ENCODE results near the gene PLEKHN1. TPM values are rescaled to one million over a fixed set of nuclear protein-coding genes. Genes with fewer than 3 reads are reported as not detected.

PLEKHN1 gene
- total RNA-seq, 1 donor from 2014 or later = not detected

DNA sequence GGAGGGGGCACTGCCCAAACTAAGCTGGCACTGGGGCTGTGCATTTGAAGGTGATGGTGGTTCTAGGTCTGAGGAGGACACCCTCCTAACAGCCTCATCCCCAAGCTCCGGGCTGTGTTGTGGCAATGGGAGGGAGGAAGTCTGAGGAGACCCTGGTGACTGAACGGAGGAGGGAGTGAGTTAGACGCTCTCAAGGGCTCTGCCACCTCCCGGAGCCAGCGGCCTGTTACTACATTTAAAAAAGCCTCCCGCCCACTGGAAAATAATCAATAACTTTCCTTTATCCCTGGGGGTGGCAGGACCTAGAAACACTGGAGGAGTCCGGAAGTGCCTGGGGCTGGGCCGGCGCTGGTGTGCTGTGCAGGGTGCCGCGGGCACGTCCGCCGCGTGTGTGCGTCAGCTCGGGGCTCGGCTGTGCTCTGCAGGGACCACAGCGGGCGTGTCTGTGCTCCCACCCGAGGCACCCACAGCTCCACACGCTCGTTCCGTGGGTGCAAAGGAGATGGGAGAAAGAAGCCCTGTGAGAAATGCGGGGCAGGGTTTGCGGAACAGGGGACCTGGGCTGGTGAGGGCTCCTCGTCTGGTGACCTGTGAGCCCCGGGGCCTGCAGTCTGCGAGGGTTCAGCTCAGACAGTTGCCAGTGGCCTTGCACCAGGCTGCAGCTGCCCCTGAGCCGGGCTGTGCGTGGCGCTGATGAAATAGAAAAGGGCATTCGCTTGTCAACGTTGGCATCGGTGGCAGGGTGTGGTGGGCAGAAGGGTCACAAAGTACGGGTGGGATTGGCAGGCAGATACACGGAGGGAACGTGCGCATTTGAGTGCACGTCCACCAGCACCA, 37.2 kb upstream of the PLEKHN1 start:
- DNase-seq (no peak), ATAC-seq (no peak)
- intact Hi-C loops (cut with micrococcal nuclease) = no loop called here

DNA sequence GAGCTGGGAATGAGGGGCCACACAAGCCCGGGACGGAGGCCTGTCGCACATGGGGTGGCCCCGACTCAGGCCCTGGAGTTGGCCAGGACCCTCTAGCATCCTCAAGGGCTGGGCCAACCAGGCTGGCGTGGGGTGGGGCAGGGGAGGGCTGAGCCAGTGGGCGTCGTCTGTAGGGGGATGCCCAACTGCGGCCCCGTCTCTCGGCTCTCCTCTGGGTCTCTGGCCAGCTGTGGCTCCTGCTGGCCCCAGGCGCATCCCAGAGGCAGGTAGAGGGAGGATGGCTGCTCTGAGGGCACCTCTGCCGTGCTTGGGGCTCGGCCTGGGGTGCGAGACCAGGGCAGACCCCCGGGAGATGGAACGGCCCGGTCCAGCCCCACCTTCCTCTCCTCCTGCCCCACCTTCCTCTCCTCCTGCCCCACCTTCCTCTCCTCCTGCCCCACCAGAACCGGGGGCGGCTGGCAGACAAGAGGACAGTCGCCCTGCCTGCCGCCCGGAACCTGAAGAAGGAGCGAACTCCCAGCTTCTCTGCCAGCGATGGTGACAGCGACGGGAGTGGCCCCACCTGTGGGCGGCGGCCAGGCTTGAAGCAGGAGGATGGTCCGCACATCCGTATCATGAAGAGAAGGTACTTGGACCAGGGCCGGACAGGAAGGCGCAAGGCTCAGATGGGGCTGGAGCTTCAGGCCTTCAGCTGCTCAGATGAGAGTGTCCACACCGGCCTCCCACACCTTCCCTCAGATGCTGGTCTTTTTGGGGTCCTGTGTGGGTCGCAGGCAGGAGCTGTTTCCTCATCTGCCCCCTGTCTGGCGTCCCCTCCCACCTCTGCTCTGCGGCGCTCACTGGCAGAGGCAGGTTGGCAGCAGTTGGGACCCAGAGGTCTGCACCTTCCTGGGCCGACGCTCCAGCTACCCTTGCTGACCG, 36.3 kb upstream of the PLEKHN1 start:
- intact Hi-C loops (cut with micrococcal nuclease) = no loop called here
- ATAC-seq (no peak), DNase-seq (no peak)

DNA sequence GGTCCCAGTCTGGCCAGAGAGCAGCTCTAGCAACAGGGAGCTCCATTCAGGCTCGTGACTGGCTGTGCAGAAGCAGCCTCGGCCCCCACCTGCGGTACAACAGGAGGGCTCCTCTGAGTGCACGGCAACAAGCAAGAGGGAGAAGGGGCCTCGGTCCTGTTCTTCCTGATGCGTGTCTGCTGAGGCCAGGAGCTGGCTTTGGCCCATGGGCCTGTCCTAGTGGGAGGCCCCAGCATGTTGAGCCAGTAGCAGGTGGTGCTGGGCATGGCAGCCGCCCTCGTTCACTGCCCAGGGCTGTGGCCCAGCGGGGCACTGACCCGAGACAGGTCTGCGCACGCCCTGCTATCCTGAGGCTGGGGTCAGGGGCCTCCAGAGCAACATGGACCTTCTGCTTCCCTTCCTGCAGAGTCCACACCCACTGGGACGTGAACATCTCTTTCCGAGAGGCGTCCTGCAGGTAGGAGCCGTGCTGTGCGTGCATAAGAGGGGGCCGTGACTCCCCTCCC, 35.6 kb upstream of the PLEKHN1 start:
- intact Hi-C loops (cut with micrococcal nuclease) = no loop called here
- ATAC-seq = no peak
- no peak for DNase-seq

DNA sequence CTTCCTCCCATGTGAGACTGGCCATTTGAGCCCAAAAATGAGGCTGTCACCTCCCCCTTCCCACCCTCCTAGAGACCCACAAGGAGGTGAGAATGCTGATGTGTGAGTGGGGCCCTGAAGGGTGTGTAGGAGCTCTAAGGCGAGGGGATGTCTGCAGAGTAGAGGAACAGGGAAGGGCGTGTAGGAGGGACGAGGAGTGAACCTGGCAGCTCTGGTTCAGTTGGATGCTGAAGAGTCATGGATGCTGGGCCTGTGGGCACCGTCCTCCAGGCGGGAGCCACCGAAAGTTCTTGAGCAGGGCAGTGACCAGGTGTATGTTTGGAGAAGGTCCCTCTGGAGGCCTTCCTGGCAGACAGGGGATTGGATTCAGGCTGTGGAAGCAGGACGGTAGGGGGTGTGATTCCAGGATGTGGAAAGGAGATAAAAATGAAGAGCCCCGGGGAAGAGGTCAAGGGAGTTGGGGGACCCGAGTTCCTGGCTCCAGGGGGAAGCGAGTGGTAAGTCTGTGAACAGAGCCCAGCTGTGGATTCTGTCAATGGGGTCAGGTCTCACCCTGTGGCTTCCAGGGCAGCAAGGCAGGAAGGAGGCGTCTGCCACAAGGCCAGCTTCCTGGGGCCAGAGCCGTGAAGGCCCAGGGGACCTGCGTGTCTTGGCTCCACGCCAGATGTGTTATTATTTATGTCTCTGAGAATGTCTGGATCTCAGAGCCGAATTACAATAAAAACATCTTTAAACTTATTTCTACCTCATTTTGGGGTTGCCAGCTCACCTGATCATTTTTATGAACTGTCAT, 34.7 kb upstream of the PLEKHN1 start:
- ATAC-seq (no peak), DNase-seq (no peak)
- intact Hi-C loops (cut with micrococcal nuclease) = no loop called here

DNA sequence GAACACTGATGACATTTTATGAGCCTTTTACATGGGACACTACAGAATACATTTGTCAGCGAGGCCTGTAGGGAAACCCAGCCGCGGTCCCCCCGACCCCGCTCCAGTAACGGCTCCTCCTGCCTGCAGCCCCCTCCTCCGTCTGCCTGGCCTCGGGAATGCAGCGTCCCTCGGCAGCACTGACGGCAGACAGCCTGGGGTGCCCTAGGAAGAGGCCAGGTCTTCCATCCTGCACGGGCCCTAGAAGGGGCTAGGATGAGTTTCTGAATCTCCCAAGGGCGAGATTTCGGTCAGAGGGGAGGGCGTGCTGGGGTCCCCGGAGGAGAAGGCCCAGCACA, 34.1 kb upstream of the PLEKHN1 start:
- DNase-seq = no peak
- ATAC-seq = no peak
- intact Hi-C loops (cut with micrococcal nuclease) = no loop called here

DNA sequence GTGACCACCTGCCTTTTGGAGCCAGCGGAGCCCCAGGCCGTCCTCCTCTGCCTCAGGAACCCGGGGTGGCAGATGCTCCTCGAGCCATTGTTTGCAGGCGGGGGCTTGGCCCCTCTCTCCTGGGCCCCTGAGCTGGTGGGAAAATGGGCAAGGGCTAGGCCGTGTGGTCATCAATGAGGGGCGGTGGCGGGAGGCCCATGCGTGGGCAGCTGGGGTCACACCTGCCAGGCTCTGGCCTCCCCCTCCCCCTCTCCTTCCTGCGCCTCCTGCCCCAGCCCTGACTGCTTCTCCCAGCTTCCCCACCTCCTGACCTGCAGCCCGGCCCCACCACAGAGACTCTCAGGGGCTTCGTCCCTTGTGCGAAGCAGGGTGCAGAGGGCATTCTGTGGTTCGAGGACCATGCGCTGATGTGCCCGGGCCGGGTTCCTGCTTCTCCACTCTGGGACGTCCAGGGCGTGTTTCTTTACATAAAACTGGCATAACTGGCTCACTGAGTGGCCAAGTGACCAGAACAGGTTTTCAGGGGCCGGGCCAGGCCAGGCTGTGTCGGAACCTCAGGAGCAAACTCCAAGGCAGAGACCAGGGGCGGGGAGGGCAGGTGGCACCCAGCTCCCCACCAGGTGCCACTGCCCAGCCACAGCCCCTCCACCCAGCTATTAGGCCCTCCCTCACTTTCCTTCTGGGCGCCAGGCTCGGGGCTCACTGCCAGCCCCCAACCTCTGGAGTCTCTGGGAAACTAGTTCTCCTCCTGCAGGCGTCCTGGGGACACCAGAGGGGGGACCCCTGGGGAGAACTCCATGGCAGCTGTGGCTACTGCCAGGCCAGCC, 33.3 kb upstream of the PLEKHN1 start:
- intact Hi-C loops (cut with micrococcal nuclease) = no loop called here
- DNase-seq (no peak), ATAC-seq (no peak)

DNA sequence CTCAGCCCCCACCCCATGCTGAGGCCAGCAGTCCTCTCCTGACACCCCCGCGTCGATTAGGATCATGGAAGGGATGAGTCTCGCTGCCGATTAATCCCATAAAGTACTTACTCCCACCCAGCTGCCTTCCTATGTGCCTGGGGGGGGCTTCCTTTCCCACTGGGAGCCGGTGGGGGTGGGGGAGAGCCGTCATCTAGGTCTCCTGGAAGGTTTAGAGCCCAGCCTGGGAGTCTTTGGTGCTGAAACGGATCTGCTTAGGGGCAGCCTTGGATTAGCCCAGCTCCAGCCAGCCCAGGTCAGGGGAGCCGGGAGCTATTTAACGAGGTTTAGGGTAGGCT, 32.7 kb upstream of the PLEKHN1 start:
- DNase-seq = no peak
- ATAC-seq = no peak
- intact Hi-C loops (cut with micrococcal nuclease) = no loop called here

DNA sequence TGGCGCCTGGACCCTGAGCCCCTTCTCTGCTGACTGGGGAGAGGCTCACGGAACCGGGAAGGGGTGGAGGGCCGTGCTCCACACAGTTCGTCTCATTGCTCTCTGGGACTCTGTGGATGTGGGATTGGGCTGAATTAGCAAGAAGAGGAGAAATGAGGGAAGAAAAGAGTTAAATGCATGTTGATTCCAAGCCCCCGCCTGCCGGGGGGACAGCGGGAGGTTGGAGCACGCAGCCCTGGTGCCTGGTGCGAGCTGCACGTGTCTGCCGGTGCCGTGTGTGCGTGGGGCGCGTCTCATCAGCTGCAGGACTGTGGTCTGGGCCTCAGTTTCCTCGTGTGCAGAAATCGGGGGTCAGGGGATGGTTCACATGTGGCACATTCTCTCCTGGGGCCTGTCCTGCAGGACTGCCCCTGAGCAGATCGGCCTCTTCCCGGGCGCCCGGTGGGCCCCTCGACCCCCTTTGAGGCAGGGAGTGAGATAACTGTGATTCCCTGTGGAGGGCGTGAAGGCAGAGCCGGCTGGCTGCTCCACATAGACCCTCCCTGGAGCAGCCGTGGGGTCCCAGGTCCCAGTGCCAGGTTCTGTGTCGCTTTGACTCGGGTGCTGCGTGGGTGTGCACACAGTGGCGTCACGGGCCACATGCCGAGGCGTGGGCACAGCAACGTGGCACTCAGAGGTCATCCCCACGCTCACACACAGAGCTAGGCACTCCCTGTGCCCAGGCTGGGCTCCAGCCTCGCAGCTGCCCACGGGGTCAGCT, 31.1 kb upstream of the PLEKHN1 start:
- intact Hi-C loops (cut with micrococcal nuclease) = no loop called here
- no peak for ATAC-seq
- no peak for DNase-seq

DNA sequence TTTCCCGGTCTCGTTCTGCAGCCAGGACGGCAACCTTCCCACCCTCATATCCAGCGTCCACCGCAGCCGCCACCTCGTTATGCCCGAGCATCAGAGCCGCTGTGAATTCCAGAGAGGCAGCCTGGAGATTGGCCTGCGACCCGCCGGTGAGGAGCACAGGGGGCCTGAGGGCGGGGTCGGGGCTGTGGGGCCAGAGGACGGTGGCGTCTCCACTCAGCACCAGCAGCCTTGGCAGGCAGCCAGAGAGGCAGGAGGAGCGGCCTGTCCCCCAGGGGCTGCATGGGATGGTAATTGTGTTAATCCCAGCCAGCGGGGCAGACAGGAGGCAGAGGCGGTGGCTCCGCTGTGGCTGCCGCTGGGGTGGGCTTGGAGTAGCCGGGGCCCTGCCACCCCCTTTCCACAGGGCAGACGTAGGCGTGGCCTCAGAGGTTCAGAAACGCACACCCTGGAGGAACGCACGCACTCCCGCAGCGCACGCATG, 30.5 kb upstream of the PLEKHN1 start:
- ATAC-seq = no peak
- peak; percentile 65 for DNase-seq
- intact Hi-C loops (cut with micrococcal nuclease) = no loop called here

DNA sequence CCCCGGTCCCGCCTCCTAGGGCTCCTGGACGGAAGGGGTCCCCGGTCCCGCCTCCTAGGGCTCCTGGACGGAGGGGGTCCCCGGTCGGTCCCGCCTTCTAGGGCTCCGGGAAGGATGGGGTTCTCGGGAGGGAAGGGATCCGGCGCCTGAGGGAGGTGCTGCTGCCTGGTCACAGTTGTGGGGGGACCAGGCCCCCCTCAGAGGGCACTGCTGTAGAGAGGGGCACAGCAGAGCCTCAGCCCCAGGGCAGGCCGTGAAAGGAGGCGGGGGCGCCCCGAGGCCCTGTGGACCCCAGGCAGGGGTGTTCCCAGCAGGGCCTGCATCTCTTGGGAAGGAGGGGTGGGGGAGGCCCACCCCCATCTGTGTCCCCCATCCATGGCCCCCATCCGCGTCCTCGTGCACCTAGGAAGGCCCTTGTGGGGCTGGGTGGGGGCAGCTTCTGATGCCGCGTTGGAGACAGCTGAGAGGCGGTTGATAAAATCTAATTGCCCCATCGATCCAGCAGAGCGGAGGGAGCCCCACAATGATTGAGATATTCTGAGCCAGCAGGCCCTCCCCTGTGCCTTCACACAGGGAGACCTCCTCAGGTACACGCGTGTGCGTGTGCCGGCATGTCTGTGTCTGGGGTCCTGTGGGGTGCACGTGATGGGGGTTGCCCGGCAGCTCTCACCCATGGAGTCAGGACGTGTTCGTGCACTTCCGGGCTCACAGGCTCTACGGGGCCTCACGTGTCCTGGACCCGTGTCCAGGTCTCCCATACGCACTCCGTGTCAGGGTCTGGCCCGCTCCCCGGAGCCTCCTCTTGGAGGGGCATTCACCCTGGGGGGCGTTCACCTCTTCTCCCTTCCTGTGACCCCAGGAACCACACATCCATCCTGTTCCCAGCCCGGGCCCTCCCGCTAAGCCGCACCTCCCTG, 29.7 kb upstream of the PLEKHN1 start:
- intact Hi-C loops (cut with micrococcal nuclease) = no loop called here
- DNase-seq (no peak), ATAC-seq (no peak)

DNA sequence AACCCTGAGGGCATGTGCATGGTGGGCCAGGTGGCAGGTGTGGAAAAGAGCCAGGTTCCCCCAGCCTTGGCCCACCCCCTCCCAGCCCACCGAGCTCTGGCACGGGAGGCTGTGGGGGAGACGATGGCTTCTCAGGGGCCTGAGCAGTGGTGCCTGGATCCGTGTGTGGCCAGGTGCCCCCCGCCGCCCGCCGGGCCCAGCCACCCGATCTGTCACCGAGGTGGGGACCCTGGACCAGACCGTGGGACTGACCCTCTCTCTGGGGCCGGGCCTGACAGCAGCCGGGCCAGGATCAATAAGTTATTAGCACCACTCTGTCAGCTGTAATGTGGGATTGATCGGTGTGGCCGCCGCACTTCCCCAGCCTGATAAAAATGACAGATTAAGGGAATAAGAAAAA, 28.8 kb upstream of the PLEKHN1 start:
- DNase-seq = no peak
- no peak for ATAC-seq
- intact Hi-C loops (cut with micrococcal nuclease) = no loop called here

DNA sequence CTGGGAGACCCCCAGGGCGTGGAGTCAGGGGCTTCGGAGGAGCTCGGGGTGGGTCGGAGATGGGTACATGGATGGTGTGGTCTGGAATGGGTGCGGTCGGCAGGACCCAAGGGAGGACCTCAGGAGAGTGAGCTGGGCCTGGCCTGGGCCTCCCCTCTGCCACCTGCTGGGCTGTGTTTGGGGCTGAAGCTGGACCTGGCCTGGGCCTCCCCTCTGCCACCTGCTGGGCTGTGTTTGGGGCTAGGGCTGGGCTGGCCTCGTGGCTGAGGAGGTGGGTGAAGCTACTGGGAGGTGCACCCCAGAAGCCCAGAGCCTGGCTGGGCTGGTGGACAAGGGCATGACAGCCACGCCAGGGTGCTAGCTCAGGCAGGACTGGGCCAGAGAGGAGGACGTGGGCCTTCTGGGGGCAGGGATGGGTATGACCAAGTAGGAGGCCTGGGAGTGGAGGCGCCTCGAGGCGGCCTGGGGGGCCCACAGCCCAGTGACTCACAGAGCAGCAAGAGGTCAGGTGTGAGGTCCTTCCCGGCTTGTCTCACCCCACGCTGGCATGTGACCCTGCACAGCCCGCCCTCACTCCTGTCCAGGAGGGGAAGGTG, 28.1 kb upstream of the PLEKHN1 start:
- ATAC-seq (peak; percentile 49), DNase-seq (peak; percentile 69)
- intact Hi-C loops (cut with micrococcal nuclease) = no loop called here

DNA sequence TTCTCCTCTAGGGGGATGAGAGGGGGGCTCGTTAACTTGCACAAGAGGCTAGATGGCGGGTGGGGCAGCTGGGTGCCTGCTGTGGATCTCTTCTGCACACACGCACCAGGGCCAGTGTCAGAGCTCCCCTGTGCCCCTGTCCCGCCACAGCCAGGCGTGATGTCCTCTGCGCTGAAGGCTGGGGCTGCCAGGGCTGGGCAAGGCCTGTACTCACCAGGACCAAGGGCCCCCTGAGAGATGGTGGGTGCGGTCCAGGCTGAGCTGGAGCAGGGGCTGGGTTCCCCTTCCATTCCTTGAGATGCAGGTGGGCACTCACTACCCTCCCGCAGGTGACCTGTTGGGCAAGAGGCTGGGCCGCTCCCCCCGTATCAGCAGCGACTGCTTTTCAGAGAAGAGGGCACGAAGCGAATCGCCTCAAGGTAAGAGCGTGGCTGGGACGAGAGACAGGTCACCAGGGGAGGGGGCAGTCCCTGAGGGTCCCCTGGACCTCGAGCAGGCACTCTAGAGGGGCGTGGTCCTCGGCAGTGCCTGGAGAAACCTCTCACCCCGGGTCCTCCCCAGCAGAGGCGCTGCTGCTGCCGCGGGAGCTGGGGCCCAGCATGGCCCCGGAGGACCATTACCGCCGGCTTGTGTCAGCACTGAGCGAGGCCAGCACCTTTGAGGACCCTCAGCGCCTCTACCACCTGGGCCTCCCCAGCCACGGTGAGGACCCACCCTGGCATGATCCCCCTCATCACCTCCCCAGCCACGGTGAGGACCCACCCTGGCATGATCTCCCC, 27.4 kb upstream of the PLEKHN1 start:
- DNase-seq = no peak
- no peak for ATAC-seq
- intact Hi-C loops (cut with micrococcal nuclease) = no loop called here

DNA sequence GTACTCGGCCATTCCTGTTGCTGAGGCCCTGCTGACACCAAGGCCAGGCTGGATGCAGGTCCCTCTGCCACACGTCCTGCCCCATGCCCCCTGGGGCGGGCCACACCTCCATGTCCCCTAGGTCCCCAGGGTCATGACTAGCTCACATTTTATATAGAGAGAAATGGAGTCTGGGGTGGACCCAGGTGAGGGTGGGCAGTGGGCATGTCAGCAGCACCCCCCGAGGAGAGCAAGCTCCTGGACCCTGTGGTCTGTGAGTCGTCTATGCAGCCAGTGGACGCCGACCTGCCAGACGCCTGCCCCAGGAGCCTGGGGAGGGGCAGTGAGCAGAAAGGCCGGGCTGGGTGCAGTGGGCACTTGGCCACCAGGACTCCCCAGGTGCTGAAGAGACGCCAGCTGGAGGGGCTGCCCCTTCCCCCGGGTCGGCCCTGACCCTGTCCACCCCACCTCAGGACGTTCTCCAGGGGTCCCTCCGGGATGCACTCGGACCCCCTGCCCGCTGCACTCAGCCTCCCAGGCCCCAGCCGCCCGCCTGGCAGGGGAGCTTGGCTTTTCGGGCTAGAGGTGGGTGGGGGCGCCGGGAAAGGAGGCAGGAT, 26.7 kb upstream of the PLEKHN1 start:
- intact Hi-C loops (cut with micrococcal nuclease) = no loop called here
- DNase-seq (no peak), ATAC-seq (no peak)
